GM21423 (cell line): ENCODE measurements around the gene TRAPPC3.

Source experiments
- ATAC-seq: cut with Tn5 transposase; IDR thresholded peaks from one replicate; pipeline ENCODE4 v1.9.1; 2021; ENCODE audit warnings: mild to moderate bottlenecking, moderate library complexity; ENCODE audit not compliant: unreplicated experiment

The TRAPPC3 gene

GRCh38 chr1:36088265-36088576, 61.1 kb downstream of the TRAPPC3 start:
- peak; percentile 8 for ATAC-seq

GRCh38 chr1:36087233-36088123, 61.8 kb downstream of the TRAPPC3 start:
- ATAC-seq: no peak
